Right cardiac atrium (tissue), 5 donors: Measurements from ENCODE around the gene CHRNB4. TPM values are rescaled to one million over a fixed set of nuclear protein-coding genes. Genes with fewer than 3 reads are reported as not detected.

Source experiments
- ATAC-seq, 2 donors: fragments of 200-7000 bp; cut with Tn5 transposase; one replicate each; pipeline versions ENCODE4 v1.8.0 to v1.9.1; 2020; ENCODE audit warnings: moderate library complexity in 2 of 2, mild to moderate bottlenecking in 1 of 2
- DNase-seq, 3 donors: peaks; one replicate each; pipeline ENCODE4 v3.0.0-alpha.2; 2020
- H3K27ac ChIP-seq: one replicate; pipeline ENCODE4 v1.5.1; 2013; ENCODE audit warnings: mild to moderate bottlenecking, low read length, control low read depth, moderate library complexity
- H3K27me3 ChIP-seq: one replicate; pipeline ENCODE4 v1.6.1; 2013; ENCODE audit not compliant: control insufficient read depth, insufficient read depth
- H3K4me1 ChIP-seq: one replicate; pipeline ENCODE4 v1.6.1; 2013; ENCODE audit warnings: low read length; ENCODE audit not compliant: control insufficient read depth, insufficient read depth
- H3K4me3 ChIP-seq: one replicate; pipeline ENCODE4 v1.5.1; 2013; ENCODE audit warnings: low read length, control low read depth
- H3K9me3 ChIP-seq: one replicate; pipeline ENCODE4 v1.6.1; 2013; ENCODE audit warnings: low read length; ENCODE audit not compliant: control insufficient read depth
- WGBS: extraction: QIAGEN DNeasy Blood & Tissue Kit; methylation state at CpG from one replicate; pipeline ENCODE4 v1.1.7; 2013; 5-methylcytosine and 5-hydroxymethylcytosine counted together
- intact Hi-C, 4 donors: fragments of 100-400 bp; cut with DNase I; formaldehyde crosslinking; loops; one replicate each; pipeline versions ENCODE4 v1.11.0 to v1.14.0; 2022 to 2023
- polyA plus RNA-seq: library from polyadenylated mRNA; stranded (reverse); fragments of 200-250 nt; gene quantifications from one replicate; pipeline ENCODE4 v1.2.3, GENCODE V29; 2013
- total RNA-seq, 4 donors: library from RNA; stranded (reverse); fragmentation: NEBNext Ultra II Directional; extraction: Animal tissue kit (Norgen Biotek cat#: 25700); gene quantifications; one replicate each; pipeline ENCODE4 v1.2.1, GENCODE V29; 2021
- donor health status: healthy with polysubstance abuse.
- donor health status: DM: no; HTN: yes; CAD: no.
- donor health status: DM: no; HTN: no; CAD: no.
- donor health status: DM: no; HTN: yes; CAD: no; lungs with severe emphysema.
- donor health status: DM: yes; HTN: yes; CAD: no.

The CHRNB4 gene
- total and polyA plus RNA-seq, 5 donors = not detected

- H3K4me3 ChIP-seq = no peak overlapping the region
- no peaks in the 10 kb centered on the region for H3K9me3 ChIP-seq
- no peak overlapping the region for H3K27ac ChIP-seq
- no peak for DNase-seq
- ATAC-seq = no peak
- no peaks in the 10 kb centered on the region for H3K4me1 ChIP-seq
- no peaks in the 10 kb centered on the region for H3K27me3 ChIP-seq
- intact Hi-C loops = no loop called here
- WGBS = 76% methylated on average over 8 of the region's 8 CpGs
Measured at GRCh38 chr15:78667578-78668236, 26.7 kb upstream of the CHRNB4 start.

DNA sequence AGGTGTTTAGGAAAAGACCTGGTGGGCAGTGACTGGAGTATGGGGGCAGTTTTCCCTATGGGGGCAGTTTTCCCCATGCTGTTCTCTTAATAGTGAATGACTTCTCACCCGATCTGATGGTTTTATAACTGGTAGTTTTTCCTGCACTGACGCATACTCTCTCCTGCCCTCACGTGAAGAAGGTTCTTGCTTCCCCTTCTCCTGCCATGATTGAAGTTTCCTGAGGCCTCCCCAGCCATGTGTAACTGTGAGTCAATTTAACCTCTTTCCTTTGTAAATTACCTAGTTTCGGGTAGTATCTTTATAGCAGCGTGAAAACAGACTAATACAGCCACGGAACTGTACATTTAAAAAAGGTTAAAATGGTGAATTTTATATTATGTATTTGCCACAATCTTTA is 25.0 kb upstream of the CHRNB4 start:
- WGBS = 91% methylated on average over 6 of the region's 6 CpGs
- Histone ChIP-seq H3K9me3 (no peaks in the 10 kb centered on the region), H3K27me3 (no peaks in the 10 kb centered on the region), H3K4me1 (no peaks in the 10 kb centered on the region), H3K4me3 (no peak overlapping the region), H3K27ac (no peak overlapping the region)
- intact Hi-C loops = no loop called here
- DNase-seq (no peak), ATAC-seq (no peak)

DNA sequence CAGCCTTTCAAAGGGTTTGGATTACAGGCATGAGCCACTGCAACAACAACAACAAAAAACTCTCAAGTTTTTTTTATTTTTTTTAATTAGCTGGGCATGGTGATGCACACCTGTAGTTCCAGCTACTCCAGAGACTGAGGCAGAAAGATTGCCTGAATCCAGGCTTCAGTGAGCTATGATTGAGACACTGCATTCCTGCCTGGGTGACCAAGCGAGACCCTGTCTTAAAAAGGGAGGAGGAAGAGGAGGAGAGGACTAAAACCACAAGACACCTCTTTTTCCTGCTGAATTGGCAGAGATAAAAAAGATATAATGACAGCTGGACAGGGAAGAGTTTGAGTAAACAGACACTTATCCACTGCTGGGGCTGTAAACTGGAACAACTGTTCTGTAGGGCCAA is 22.7 kb upstream of the CHRNB4 start:
- ATAC-seq (no peak), DNase-seq (no peak)
- WGBS = 69% methylated on average over 1 of the region's 1 CpG
- intact Hi-C loops = no loop called here
- H3K4me3 ChIP-seq = no peak overlapping the region
- no peaks in the 10 kb centered on the region for H3K4me1 ChIP-seq
- no peaks in the 10 kb centered on the region for H3K27me3 ChIP-seq
- no peak overlapping the region for H3K27ac ChIP-seq
- H3K9me3 ChIP-seq = no peaks in the 10 kb centered on the region

DNA sequence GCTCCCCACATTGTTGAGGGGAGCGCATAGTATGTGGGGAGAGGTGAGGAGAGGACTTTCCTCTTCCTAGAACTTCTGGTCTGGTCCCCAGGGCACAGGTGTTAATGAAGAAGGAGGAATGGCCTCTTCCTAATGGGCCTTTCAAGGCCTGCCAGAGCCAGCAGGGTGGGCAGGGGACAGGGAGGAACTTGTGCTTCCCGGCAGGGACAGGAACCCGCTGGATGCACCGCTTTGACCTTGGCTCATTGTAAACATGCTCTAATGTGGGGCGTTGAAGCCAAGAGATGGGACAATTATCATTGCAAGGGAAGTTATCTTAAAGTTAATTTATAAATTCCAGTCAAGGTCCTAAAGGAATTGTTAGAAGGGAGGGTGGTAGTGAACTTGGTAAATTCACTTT is 21.0 kb upstream of the CHRNB4 start:
- Histone ChIP-seq H3K4me1 (no peaks in the 10 kb centered on the region), H3K9me3 (no peaks in the 10 kb centered on the region), H3K4me3 (no peak overlapping the region), H3K27me3 (no peaks in the 10 kb centered on the region), H3K27ac (no peak overlapping the region)
- WGBS = 62% methylated on average over 5 of the region's 5 CpGs
- DNase-seq (no peak), ATAC-seq (no peak)
- intact Hi-C loops = no loop called here

DNA sequence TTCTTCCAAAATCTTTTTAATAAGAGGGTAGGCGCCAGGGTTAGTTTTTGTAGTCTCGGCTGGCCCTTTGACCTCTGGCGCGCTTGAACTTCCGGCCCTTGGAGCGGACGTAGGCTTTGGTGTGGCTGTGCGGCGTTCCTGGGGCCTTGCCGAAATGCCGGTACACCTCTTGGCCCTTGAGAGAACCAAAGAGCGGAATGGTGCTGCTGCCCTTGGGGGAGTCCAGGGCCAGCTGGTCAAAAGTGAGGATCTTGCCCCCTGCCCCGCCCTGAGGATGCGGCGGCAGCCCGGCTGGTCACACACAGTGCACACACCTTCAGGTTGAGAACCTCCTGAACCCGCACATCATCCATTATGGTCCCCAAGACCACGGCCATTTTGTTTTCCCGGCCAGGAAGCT is 20.0 kb upstream of the CHRNB4 start:
- ATAC-seq (no peak), DNase-seq (no peak)
- intact Hi-C loops = no loop called here
- no peak overlapping the region for H3K4me3 ChIP-seq
- WGBS = 94% methylated on average over 19 of the region's 19 CpGs
- H3K27me3 ChIP-seq = no peaks in the 10 kb centered on the region
- no peaks in the 10 kb centered on the region for H3K4me1 ChIP-seq
- no peak overlapping the region for H3K27ac ChIP-seq
- H3K9me3 ChIP-seq = no peaks in the 10 kb centered on the region

DNA sequence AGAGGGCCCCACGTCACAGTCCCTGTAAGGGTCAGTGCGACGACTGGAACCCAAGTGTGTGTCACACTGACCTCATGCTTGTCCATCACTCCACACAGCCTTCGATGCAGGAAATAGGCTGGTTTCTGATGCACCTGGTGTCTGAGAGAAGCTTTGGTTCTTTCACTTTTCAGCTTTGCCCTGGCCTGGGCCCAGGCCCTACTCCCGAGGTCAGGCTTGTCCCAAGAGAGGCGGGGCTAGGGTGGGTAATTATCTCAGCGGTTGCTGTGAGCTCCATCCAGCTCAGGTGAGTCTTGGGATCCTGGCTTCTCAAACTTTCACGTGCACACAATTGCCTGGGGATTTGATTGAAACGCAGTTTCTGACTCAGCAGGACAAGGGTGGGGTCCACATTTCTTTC is 19.6 kb upstream of the CHRNB4 start:
- intact Hi-C loops = no loop called here
- Histone ChIP-seq H3K27me3 (no peaks in the 10 kb centered on the region), H3K4me1 (no peaks in the 10 kb centered on the region), H3K27ac (no peak overlapping the region), H3K9me3 (no peaks in the 10 kb centered on the region), H3K4me3 (no peak overlapping the region)
- WGBS = 75% methylated on average over 9 of the region's 9 CpGs
- ATAC-seq = no peak
- no peak for DNase-seq

DNA sequence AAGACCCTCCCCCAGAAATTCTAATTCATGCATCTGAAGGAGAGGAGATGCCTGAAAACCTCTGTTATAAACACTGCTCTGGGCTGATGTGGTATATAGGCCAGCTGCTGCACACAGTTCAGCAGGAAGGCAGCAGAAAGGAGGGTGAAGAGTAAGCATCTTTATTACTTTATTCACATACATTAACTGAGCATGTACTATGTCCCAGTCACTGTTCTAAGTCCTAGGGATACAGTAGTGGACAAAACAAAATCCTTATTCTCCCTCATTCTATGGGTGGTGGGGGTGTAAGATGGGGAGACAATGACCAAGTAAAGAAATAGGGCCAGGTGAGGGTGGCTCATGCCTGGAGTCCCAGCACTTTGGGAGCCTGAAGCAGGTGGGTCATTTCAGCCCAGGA is 17.8 kb upstream of the CHRNB4 start:
- DNase-seq (no peak), ATAC-seq (no peak)
- no peaks in the 10 kb centered on the region for H3K4me1 ChIP-seq
- H3K9me3 ChIP-seq = no peaks in the 10 kb centered on the region
- H3K4me3 ChIP-seq = no peak overlapping the region
- H3K27me3 ChIP-seq = no peaks in the 10 kb centered on the region
- intact Hi-C loops = no loop called here
- no peak overlapping the region for H3K27ac ChIP-seq

GRCh38 chr15:78654272-78654671 is 13.3 kb upstream of the CHRNB4 start:
- no peak overlapping the region for H3K27ac ChIP-seq
- intact Hi-C loops = no loop called here
- H3K4me1 ChIP-seq = no peaks in the 10 kb centered on the region
- no peak overlapping the region for H3K4me3 ChIP-seq
- no peaks in the 10 kb centered on the region for H3K9me3 ChIP-seq
- no peaks in the 10 kb centered on the region for H3K27me3 ChIP-seq
- DNase-seq (no peak), ATAC-seq (no peak)
- 83% methylated on average over 4 of the region's 4 CpGs for WGBS

DNA sequence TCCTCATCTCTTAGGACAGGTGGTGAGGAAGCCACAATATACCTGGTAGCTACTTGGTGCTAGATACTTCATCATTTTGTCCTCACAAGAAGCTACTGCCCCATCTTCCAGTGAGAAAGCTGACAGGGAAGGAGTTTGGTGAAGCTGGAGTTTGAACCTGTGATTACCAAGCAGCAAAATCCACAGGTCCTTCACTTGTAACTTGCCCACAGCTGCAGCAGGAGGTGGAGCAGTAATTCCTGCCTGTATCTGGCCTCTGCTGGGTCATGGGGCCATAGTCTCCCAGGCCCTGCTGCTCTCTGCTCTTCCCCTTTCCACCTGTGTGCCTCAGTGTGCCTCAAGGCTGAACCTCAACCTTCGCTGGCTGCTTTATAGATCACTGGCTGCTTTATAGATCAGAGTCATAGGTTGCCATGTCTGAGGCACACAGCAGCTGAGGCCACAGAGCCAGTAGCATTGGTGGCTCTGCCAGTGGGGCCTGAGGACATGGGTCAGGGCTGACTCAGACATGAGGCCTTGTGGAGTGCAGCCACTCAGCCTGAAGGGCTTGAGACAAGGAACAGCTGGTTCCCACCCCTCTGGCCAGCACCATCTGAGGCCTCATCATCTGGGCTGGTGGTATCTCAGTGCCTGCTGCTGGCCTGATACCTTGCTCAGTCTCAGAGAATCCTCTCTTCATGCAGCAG is 11.1 kb upstream of the CHRNB4 start:
- ATAC-seq (no peak), DNase-seq (no peak)
- H3K4me3 ChIP-seq = no peak overlapping the region
- H3K27ac ChIP-seq = no peak overlapping the region
- intact Hi-C loops = no loop called here
- no peaks in the 10 kb centered on the region for H3K4me1 ChIP-seq
- 98% methylated on average over 1 of the region's 1 CpG for WGBS
- H3K27me3 ChIP-seq = no peaks in the 10 kb centered on the region
- H3K9me3 ChIP-seq = no peaks in the 10 kb centered on the region

- H3K27ac ChIP-seq = no peak overlapping the region
- intact Hi-C loops = no loop called here
- DNase-seq = no peak
- H3K27me3 ChIP-seq = no peaks in the 10 kb centered on the region
- WGBS = 56% methylated on average over 3 of the region's 3 CpGs
- ATAC-seq = no peak
- no peak overlapping the region for H3K4me3 ChIP-seq
- no peaks in the 10 kb centered on the region for H3K4me1 ChIP-seq
- no peaks in the 10 kb centered on the region for H3K9me3 ChIP-seq
Measured at GRCh38 chr15:78651007-78651406, 10.0 kb upstream of the CHRNB4 start.

DNA sequence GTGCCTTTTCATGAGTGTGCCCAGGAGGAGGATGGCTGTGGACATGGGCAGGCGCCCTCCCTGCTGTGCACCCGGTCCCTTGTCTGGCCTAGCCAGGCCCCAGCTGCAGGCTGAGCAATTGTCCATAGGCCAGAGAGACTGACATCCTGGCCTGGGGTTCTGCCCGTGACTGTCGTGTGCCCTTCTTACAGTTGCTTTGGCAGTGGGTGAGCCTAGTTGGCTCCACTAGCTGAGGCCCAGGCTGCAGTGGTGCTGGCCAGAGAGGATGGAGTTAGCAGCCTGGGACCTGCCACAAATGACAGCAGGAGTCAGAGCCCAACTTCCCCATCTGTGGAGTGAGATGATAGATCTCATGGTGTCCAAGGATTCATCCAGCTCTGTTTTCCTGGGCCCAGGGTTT is 9.0 kb upstream of the CHRNB4 start:
- Histone ChIP-seq H3K4me1 (no peaks in the 10 kb centered on the region), H3K27ac (no peak overlapping the region), H3K27me3 (no peaks in the 10 kb centered on the region), H3K9me3 (no peaks in the 10 kb centered on the region), H3K4me3 (no peak overlapping the region)
- DNase-seq (no peak), ATAC-seq (peak in 1 of 2 donors; percentile 33)
- intact Hi-C loops = no loop called here
- WGBS = 75% methylated on average over 4 of the region's 4 CpGs

- Histone ChIP-seq H3K9me3 (no peaks in the 10 kb centered on the region), H3K27me3 (no peaks in the 10 kb centered on the region), H3K27ac (no peak overlapping the region), H3K4me1 (no peaks in the 10 kb centered on the region), H3K4me3 (no peak overlapping the region)
- DNase-seq (no peak), ATAC-seq (no peak)
- intact Hi-C loops = no loop called here
- 85% methylated on average over 4 of the region's 4 CpGs for WGBS
Measured at GRCh38 chr15:78645009-78645408, 4.0 kb upstream of the CHRNB4 start.
